Subcutaneous adipose tissue (tissue), 4 donors: ENCODE data around the gene CXorf38. TPM values are rescaled to one million over a fixed set of nuclear protein-coding genes. Genes with fewer than 3 reads are reported as not detected.

ENCODE experiments used
- CTCF ChIP-seq: fragments of 450-650 bp; IDR thresholded peaks from one replicate; pipeline ENCODE4 v1.5.1; 2016; ENCODE audit warnings: low read depth, mild to moderate bottlenecking, control low read depth, antibody characterized with exemption, moderate library complexity
- total RNA-seq, 4 donors: library from RNA; depleted of rRNA; stranded (reverse); fragments of >200 nt; gene quantifications; one replicate each; pipeline ENCODE4 v1.1.0, GENCODE V29; 2016

Gene CXorf38
- total RNA-seq, 4 donors from 2014 or later = 13.7 to 28.4 (median 23.6) TPM

DNA sequence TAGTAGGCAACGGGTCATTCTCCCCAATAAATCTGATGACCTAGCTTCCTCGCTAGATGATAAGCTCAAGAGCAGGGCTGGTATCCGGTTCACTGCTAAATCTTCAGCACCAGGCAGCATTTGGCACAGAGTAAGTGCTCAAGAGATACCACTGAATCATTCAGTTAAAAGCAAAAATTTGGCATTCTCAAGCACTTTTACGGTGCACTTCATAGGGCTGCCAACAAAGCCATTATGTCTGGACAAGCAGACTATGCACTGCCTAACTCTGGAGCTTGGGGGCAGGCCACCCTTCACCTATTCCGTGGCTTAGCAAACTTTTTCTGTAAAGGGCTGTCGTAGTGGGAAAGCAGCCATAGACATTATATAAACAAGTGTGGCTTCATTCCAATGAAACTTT lies 23.8 kb upstream of the CXorf38 start:
- no peak for TF ChIP-seq CTCF

DNA sequence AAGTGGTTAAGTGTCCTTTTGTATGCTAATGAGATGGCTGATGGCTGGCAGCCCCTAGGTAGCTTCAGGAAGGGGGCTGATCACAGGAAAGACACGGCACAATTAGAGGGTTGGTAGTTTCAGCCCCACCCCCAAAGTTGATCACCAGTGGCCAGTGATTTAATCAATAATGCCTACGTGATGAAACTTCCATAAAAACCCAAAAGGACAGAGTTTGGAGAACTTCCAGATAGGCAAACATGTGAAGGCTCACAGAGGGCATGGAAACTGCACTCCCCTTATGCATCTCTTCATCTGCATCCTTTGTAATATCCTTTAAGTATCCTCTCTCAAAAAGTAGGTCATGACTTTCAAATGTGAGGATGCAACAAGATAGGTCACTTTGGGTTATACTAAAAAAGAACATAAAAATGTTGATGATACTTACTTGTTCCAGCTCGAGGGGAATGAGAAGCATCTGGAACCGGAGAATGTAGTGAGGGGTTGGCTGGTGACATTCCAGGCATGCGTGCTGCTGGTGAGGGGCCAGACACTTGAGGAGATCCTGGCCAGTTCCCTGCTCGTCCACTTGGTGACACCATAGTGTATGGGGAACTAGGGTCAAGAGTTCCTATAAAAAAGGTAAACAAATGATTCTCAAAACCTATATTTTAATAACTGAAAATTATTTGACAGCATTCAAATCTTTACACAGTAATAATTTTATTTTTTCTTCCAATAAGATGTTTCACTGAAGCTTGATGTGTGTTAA lies 16.7 kb upstream of the CXorf38 start:
- no peak for TF ChIP-seq CTCF

DNA sequence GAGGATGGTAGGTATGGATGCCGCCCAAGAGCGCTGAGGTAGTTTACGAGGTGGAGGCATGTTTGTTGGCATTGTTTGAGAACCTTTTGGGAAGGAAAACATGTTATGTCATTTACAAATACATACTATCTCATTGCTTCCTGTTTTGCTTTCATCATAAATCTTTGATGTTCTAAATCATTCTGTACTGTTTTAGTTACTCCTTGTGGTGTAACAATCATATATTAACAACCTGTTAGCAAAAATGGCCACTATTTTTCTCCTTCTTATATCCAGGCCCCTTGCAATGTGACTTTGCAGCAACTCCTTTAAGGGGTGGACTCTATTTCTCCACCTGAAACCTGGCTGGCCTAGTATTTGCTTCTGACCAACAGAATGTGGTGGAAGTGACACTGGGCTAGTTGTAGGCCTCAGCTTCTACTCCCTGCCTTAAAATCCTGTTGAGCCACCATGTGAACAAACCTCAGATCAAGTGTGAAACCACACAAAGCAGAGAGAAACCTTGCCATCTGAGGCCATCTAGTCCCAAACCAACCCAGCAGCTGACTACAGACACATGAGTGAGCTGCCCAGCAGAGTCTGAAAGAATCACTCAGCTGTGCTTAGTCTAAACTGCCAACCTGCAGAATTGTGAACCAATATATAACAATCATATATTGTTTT lies 15.8 kb upstream of the CXorf38 start:
- TF ChIP-seq CTCF = no peak

DNA sequence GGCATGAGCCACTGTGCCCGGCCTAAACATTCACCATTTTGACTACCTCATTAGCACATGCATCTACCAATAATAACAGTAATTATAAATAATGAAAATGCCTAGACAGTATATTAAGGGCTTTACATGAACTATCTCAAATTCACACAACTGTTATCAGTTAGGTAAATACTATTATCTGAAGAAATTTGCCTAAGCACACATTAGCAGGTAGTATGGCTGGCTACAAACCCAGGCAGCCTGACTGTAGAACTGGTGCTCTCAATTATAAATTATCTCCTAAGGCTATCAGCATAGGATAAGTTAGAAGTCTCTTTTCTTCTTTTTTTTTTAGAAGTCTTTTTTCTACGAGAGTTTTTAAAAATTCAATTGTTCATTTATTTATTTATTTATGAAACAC lies 14.1 kb upstream of the CXorf38 start:
- TF ChIP-seq CTCF = no peak

DNA sequence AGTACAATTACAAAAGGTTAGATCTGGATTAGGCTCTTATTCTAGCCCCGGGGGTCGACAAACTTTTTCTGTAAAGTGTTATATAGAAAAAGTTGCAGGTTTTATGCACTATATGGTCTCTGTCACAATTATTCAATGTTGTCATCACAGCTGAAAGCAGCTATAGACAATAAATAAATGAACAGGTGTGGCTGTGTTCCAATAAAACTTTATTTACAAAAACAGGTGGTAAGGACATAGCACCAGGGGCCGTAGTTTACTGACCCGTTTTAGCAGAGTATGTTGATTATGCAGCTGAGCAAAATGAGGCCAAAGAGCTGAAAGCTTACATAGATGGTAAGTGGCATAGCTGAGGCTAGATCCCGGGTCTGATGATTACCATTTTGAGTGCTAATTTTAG lies 13.0 kb upstream of the CXorf38 start:
- TF ChIP-seq CTCF = no peak

DNA sequence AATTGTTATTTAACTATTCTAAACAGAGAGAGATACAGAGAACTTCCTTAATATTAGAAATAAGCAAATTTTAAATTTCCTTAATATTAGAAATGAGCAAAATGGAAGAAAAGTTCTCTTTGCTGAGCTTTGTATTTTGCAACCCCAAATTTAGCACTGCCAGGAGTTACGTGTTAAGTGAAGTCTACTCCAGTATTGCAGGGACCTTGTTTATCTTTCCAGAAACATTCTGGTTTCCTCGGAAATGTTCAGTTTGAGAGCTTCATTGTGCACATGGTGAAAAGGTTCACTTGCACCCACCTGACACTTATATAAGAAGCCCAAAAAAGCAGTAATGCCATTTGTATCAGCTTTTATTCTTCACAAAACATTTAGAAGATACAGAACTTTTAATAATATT lies 6.2 kb upstream of the CXorf38 start:
- TF ChIP-seq CTCF = no peak

- TF ChIP-seq CTCF = no peak
These were observed 5.3 kb upstream of the CXorf38 start for GRCh38 chrX:40652664-40653063.
